ENCODE data around the gene FIG4. TPM values are rescaled to one million over a fixed set of nuclear protein-coding genes. Genes with fewer than 3 reads are reported as not detected.

The FIG4 gene
- total RNA-seq, 1 experiment from 2014 or later, result 21.3 TPM

DNA sequence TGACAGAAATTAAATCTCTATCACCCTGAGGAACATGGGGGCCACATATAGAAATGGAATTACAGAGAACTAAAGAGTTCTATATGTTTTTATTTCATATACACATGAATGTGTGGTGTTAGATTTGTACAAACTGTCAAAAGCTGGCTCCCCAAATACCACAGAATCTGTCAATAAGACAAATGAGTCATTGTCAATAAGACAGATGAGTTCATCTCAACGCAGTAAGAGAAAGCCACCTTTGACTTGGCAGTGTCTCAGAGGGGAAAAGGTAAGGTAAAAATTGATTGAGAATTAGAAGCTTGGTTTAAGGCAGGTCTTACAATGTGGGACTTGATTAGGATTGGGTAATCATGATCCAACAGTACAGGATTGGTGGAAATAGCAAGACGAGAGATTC is 162.9 kb downstream of the FIG4 start (continued):
- TF ChIP-seq TEAD1 (CRISPR knock-in tag; IDR thresholded peaks at IDR 0.05), result no peak

GRCh38 chr6:109854541-109855308 is 163.6 kb downstream of the FIG4 start:
- Mint-ChIP-seq H3K36me3 (peaks cover 8% of the 10 kb centered on the region), H3K27me3 (ENCODE audit: low read depth) (peaks cover 3% of the 10 kb centered on the region; the same call in 1 of the 2 replicates), H3K9me3 (peaks cover 31% of the 10 kb centered on the region), H3K4me3 (no peak overlapping the region), H3K4me1 (peaks cover 9% of the 10 kb centered on the region), H3K27ac (peak overlapping the region; percentile 98)
- ChIA-PET CTCF (interaction anchor here (1.2 to 1.3 kb wide), 2 partner anchors 71 to 185 kb away, joined by 3 to 4 read pairs; no protein-coding TSS in a partner anchor), POLR2A (no interaction called here)
- DNase-seq (ENCODE audit: low spot score), result peak; percentile 50
- TF ChIP-seq, protein P1, sequence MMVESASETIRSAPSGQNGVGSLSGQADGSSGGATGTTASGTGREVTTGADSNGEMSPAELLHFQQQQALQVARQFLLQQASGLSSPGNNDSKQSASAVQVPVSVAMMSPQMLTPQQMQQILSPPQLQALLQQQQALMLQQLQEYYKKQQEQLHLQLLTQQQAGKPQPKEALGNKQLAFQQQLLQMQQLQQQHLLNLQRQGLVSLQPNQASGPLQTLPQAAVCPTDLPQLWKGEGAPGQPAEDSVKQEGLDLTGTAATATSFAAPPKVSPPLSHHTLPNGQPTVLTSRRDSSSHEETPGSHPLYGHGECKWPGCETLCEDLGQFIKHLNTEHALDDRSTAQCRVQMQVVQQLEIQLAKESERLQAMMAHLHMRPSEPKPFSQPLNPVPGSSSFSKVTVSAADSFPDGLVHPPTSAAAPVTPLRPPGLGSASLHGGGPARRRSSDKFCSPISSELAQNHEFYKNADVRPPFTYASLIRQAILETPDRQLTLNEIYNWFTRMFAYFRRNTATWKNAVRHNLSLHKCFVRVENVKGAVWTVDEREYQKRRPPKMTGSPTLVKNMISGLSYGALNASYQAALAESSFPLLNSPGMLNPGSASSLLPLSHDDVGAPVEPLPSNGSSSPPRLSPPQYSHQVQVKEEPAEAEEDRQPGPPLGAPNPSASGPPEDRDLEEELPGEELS (CRISPR knock-in tag; IDR thresholded peaks at IDR 0.05), result no peak
- TF ChIP-seq, protein P2, sequence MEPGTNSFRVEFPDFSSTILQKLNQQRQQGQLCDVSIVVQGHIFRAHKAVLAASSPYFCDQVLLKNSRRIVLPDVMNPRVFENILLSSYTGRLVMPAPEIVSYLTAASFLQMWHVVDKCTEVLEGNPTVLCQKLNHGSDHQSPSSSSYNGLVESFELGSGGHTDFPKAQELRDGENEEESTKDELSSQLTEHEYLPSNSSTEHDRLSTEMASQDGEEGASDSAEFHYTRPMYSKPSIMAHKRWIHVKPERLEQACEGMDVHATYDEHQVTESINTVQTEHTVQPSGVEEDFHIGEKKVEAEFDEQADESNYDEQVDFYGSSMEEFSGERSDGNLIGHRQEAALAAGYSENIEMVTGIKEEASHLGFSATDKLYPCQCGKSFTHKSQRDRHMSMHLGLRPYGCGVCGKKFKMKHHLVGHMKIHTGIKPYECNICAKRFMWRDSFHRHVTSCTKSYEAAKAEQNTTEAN (CRISPR knock-in tag; IDR thresholded peaks at IDR 0.05), result no peak
- TF ChIP-seq NR2C2 (CRISPR knock-in tag; IDR thresholded peaks at IDR 0.05), result no peak
- no peak for TF ChIP-seq FOXK1 (CRISPR knock-in tag; IDR thresholded peaks at IDR 0.05)
- no peak for TF ChIP-seq AFF4 (CRISPR knock-in tag; IDR thresholded peaks at IDR 0.05; ENCODE audit: borderline replicate concordance)
- TF ChIP-seq NFATC4 (CRISPR knock-in tag; IDR thresholded peaks at IDR 0.05), result no peak
- no peak for TF ChIP-seq ZNF512 (CRISPR knock-in tag; IDR thresholded peaks at IDR 0.05; ENCODE audit: borderline replicate concordance)
- 0 out of 2 replicates have a peak, but pooled peaks have one; percentile 20 for TF ChIP-seq GTF2I (CRISPR knock-in tag; conservative IDR thresholded peaks at IDR 0.05)
- no peak for TF ChIP-seq IRF2 (CRISPR knock-in tag; IDR thresholded peaks at IDR 0.05; ENCODE audit: borderline replicate concordance, low read depth)
- no peak for TF ChIP-seq SMAD3 (CRISPR knock-in tag; IDR thresholded peaks at IDR 0.05; ENCODE audit: borderline replicate concordance)
- peak; percentile 50; the same call in 1 of the 2 replicates for TF ChIP-seq TEAD1 (CRISPR knock-in tag; IDR thresholded peaks at IDR 0.05)
- TF ChIP-seq MXD4 (CRISPR knock-in tag; IDR thresholded peaks at IDR 0.05; ENCODE audit: borderline replicate concordance), result 0 out of 2 replicates have a peak, but pooled peaks have one; percentile 8
- no peak for TF ChIP-seq ATF1 (CRISPR knock-in tag; IDR thresholded peaks at IDR 0.05)
- peak; percentile 93 for ATAC-seq

Data from WTC11 (cell line).